Immature natural killer cell (primary cell): ENCODE measurements around the gene PA2G4. TPM values are rescaled to one million over a fixed set of nuclear protein-coding genes. Genes with fewer than 3 reads are reported as not detected.
A peak's percentile ranks its signal among the peaks of the same experiment; 100 is the strongest.

ENCODE experiments used
- DNase-seq, 3 donors: peaks; one replicate each; pipeline ENCODE4 v3.0.0; 2022; ENCODE audit warnings: mixed read lengths in 1 of 3
- H3K27ac Mint-ChIP-seq, 6 donors: one replicate each; pipeline ENCODE4 v1.8.0; 2020; ENCODE audit warnings: mixed read lengths in 6 of 6, mild to moderate bottlenecking in 5 of 6, inconsistent platforms in 4 of 6, moderate library complexity in 3 of 6
- H3K27me3 Mint-ChIP-seq, 3 donors: one replicate each; pipeline ENCODE4 v1.8.0; 2020 to 2021; ENCODE audit warnings: low read depth in 3 of 3, mild to moderate bottlenecking in 3 of 3, mixed read lengths in 3 of 3, moderate library complexity in 3 of 3, inconsistent platforms in 1 of 3
- H3K36me3 Mint-ChIP-seq, 3 donors: one replicate each; pipeline ENCODE4 v1.8.0; 2020; ENCODE audit warnings: mixed read lengths in 3 of 3, inconsistent platforms in 2 of 3, mild to moderate bottlenecking in 2 of 3
- H3K4me1 Mint-ChIP-seq, 2 donors: one replicate each; pipeline ENCODE4 v1.8.0; 2020; ENCODE audit warnings: inconsistent platforms in 2 of 2, mild to moderate bottlenecking in 2 of 2, mixed read lengths in 2 of 2, moderate library complexity in 1 of 2
- H3K4me3 Mint-ChIP-seq, 5 donors: one replicate each; pipeline ENCODE4 v1.8.0; 2020; ENCODE audit warnings: mild to moderate bottlenecking in 5 of 5, mixed read lengths in 5 of 5, inconsistent platforms in 3 of 5, moderate library complexity in 3 of 5
- H3K9me3 Mint-ChIP-seq, 6 donors: one replicate each; pipeline ENCODE4 v1.8.0; 2020; ENCODE audit warnings: mild to moderate bottlenecking in 6 of 6, mixed read lengths in 6 of 6, inconsistent platforms in 4 of 6, moderate library complexity in 3 of 6
- polyA plus RNA-seq, 3 donors: library from polyadenylated mRNA; unstranded; fragments of 300-500 nt; fragmentation: Illumina TruSeq; gene quantifications; one replicate each; pipeline ENCODE4 v1.2.3, GENCODE V29; 2021

The PA2G4 gene
- polyA plus RNA-seq, 3 donors from 2014 or later: 192 to 222 (median 214) TPM

DNA sequence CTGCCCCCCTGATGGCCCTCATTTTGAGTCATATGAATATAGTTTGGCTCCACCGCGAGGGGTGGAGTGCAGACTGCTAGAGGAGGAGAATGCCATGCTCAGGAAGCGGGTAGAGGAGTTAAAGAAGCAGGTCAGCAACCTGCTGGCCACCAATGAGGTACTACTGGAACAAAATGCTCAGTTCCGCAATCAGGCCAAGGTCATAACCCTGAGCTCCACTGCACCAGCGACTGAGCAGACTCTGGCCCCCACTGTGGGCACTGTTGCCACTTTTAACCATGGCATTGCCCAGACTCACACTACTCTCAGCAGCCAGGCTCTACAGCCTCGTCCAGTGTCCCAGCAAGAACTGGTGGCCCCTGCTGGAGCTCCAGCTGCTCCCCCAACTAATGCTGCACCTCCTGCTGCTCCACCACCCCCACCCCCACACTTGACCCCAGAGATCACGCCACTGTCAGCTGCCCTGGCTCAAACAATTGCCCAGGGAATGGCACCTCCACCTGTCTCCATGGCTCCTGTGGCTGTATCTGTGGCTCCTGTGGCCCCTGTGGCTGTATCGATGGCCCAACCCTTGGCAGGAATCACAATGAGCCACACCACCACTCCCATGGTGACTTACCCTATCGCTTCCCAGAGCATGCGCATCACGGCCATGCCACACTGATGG lies 17.0 kb downstream of the PA2G4 start:
- Mint-ChIP-seq H3K4me1 (peaks cover 47 to 52% of the 10 kb centered on the region in 2 donors), H3K27ac (peak overlapping the region in 1 of 6 donors; percentile 48), H3K36me3 (peaks cover 3 to 8% (median 6%) of the 10 kb centered on the region in 3 donors), H3K9me3 (no peaks in the 10 kb centered on the region), H3K27me3 (peaks cover 10 to 17% (median 10%) of the 10 kb centered on the region in 3 donors), H3K4me3 (no peak overlapping the region)
- DNase-seq: no peak

DNA sequence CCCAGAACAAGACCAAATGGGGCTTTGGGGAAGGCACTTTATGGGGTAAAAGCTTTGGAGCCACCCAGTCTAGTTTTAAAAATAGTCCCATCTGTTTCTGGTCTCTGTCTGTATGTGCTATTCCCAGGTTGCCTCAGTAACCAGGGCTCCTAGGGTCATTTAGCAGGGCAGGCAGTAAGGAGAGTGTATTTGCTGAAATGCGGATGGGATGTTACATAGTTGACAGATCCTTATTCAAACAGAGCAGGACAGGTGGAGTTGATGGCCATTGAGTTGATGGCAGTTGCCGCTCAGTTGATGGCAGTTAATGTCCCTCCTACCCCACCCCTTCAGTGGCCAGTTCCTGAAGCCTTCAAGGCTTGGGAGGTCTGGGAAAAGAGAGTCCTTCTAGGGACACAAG lies 18.3 kb downstream of the PA2G4 start:
- Mint-ChIP-seq H3K4me3 (no peak overlapping the region), H3K4me1 (peaks cover 48 to 52% of the 10 kb centered on the region in 2 donors), H3K27ac (peak overlapping the region in 2 of 6 donors; percentile 1 to 56), H3K36me3 (peaks cover 2 to 3% (median 3%) of the 10 kb centered on the region in 3 donors), H3K27me3 (peaks cover 7 to 17% (median 8%) of the 10 kb centered on the region in 3 donors), H3K9me3 (no peaks in the 10 kb centered on the region)
- DNase-seq: no peak

DNA sequence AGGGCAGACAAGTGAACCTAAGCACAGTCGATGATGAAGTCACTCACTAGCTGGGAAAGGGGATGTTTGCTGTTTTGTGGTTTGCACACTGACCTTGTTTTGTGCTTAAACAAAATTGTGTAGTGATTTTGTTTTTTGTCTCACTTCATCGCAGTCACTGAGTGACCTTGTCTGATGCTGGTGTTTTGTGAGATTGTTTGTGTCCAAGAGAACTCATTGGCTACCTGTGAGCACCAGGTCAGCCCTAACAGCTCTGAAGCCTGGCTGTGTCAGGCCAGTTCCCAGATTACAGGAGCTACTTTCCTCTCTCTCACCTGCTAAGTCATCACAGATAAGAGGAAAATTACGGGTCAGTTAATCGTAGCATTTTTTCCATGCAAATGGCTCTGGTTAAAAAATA lies 19.8 kb downstream of the PA2G4 start:
- peaks cover 38 to 43% of the 10 kb centered on the region in 2 donors for H3K4me1 Mint-ChIP-seq
- peak overlapping the region in 1 of 5 donors; percentile 2 for H3K4me3 Mint-ChIP-seq
- peak overlapping the region in 3 of 6 donors; percentile 2 to 24 (median 18) for H3K27ac Mint-ChIP-seq
- H3K36me3 Mint-ChIP-seq: no peaks in the 10 kb centered on the region
- no peaks in the 10 kb centered on the region for H3K9me3 Mint-ChIP-seq
- DNase-seq: no peak
- H3K27me3 Mint-ChIP-seq: peaks cover 5 to 21% (median 8%) of the 10 kb centered on the region in 3 donors

DNA sequence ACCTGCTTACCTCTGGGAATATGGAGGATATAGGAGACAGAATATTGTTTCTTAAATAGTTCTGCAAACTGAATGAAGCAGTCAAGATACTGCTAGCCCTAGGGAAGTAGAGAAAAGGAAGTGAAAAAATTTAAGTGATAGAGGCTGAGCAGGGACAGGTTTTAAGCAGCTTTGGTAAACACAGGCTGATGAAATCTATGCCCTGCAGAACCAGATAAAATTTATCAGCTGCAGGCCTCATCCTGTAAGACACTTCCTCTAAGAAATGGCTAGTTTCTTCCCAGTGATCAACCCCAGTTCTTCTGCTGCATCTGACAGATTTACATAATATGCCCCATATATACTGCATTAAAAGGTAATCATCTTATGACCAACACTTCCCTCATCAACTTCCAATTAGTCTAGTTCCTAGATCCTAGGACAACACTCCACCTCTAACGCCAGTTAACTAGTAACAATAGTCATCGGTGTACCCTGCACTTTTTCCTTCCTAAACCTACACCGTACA lies 22.4 kb downstream of the PA2G4 start:
- H3K27ac Mint-ChIP-seq: peak overlapping the region; percentile 94 to 98 (median 97)
- peaks cover 51 to 61% of the 10 kb centered on the region in 2 donors for H3K4me1 Mint-ChIP-seq
- H3K9me3 Mint-ChIP-seq: no peaks in the 10 kb centered on the region
- peaks cover 7 to 21% (median 10%) of the 10 kb centered on the region in 3 donors for H3K27me3 Mint-ChIP-seq
- no peak for DNase-seq
- H3K4me3 Mint-ChIP-seq: peak overlapping the region; percentile 50 to 99 (median 97)
- peaks cover 13 to 20% (median 13%) of the 10 kb centered on the region in 3 donors for H3K36me3 Mint-ChIP-seq

DNA sequence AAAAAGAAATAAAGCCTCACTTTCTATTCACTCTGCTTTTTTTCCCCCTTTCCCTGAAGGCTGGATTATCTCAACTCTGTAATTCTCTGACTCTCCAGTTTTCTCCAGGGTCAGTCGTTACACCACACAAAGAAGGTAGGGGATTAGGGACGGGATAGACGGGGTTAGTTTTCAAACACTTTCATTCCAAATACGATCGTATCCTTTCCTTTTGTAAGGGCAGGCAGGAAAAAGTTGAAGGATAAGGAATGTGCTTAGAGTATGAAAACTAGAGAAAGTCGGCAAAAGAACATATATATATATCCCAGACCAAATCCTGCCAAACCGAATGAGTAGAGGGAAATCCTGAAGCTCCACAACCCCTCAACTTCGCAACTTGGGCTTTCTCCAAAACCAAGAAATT lies 23.1 kb downstream of the PA2G4 start:
- Mint-ChIP-seq H3K4me3 (peak overlapping the region; percentile 93 to 99 (median 98)), H3K9me3 (no peaks in the 10 kb centered on the region), H3K27ac (peak overlapping the region; percentile 94 to 98 (median 97)), H3K36me3 (peaks cover 19 to 27% (median 20%) of the 10 kb centered on the region in 3 donors), H3K27me3 (peaks cover 7 to 21% (median 10%) of the 10 kb centered on the region in 3 donors), H3K4me1 (peaks cover 55 to 68% of the 10 kb centered on the region in 2 donors)
- DNase-seq: no peak

DNA sequence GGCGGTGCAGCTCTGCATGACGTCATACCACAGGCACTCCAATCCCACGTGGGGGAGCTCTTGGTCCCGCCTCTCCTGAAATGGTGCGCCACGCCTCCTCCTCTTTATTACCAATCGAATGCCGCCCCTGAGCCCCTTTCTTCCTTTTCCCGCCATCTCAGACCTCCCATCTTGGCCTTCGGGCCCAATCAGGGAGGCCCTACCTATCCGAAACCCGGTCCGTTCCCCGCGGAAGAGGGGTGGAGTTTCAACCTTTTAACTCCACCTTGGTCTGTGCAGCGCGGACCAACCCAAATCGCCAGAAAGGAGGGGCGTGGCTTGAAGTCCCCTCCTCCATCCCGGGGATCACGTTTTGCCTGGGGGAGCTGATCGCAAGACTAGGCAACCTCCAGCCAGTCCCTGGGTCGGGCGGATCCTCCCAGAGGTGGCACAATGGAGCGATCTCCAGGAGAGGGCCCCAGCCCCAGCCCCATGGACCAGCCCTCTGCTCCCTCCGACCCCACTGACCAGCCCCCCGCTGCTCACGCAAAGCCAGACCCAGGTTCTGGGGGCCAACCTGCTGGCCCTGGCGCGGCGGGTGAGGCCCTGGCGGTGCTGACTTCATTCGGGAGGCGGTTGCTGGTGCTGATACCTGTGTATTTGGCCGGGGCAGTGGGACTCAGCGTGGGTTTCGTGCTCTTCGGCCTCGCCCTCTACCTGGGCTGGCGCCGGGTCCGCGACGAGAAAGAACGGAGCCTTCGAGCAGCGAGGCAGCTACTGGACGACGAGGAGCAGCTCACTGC lies 23.7 kb downstream of the PA2G4 start, which contains the start of gene ESYT1:
Gene ESYT1 (plus strand): TSS at position 380 of the 782 bp plus-strand sequence. CDS start 53 bp downstream, at position 433.
- H3K27me3 Mint-ChIP-seq: peaks cover 7 to 21% (median 10%) of the 10 kb centered on the region in 3 donors
- H3K4me3 Mint-ChIP-seq: peak within 1 kb of the TSS; percentile 93 to 99 (median 98)
- H3K4me1 Mint-ChIP-seq: peaks cover 55 to 69% of the 10 kb centered on the region in 2 donors
- peaks cover 21 to 30% (median 21%) of the 10 kb centered on the region in 3 donors for H3K36me3 Mint-ChIP-seq
- DNase-seq: peak; percentile 98 to 99 (median 99)
- peak within 1 kb of the TSS; percentile 94 to 98 (median 97) for H3K27ac Mint-ChIP-seq
- H3K9me3 Mint-ChIP-seq: no peaks in the 10 kb centered on the region

DNA sequence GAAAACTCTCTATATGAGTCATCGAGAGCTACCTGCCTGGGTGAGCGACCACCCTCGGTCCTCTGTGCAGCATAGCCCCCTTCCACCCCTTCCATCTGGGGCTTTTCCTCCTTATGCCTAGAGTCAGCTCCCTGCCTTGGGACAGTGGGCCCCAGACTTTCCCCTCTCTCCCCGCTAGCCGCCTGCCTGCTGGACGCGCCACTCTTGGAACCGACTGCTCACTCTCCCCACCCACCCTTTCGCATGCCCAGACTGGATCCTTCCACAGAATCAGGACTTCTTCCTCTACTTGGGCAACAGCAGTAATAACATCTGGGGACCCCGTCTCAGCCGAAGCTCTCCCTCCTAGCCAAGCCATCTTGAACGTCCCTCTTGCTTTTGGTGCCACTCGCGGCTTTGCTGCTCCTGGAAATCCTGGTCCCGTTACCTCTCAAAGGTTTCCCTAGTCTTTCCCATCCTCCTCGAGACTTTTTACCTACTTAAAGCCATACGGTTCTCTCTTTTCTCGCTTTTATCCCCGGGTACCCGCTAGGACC lies 24.4 kb downstream of the PA2G4 start:
- peaks cover 21 to 36% (median 25%) of the 10 kb centered on the region in 3 donors for H3K36me3 Mint-ChIP-seq
- H3K27me3 Mint-ChIP-seq: peaks cover 10 to 21% (median 11%) of the 10 kb centered on the region in 3 donors
- H3K27ac Mint-ChIP-seq: peak overlapping the region; percentile 94 to 98 (median 97)
- H3K9me3 Mint-ChIP-seq: no peaks in the 10 kb centered on the region
- H3K4me1 Mint-ChIP-seq: peaks cover 57 to 67% of the 10 kb centered on the region in 2 donors
- DNase-seq: no peak
- peak overlapping the region; percentile 93 to 99 (median 98) for H3K4me3 Mint-ChIP-seq

DNA sequence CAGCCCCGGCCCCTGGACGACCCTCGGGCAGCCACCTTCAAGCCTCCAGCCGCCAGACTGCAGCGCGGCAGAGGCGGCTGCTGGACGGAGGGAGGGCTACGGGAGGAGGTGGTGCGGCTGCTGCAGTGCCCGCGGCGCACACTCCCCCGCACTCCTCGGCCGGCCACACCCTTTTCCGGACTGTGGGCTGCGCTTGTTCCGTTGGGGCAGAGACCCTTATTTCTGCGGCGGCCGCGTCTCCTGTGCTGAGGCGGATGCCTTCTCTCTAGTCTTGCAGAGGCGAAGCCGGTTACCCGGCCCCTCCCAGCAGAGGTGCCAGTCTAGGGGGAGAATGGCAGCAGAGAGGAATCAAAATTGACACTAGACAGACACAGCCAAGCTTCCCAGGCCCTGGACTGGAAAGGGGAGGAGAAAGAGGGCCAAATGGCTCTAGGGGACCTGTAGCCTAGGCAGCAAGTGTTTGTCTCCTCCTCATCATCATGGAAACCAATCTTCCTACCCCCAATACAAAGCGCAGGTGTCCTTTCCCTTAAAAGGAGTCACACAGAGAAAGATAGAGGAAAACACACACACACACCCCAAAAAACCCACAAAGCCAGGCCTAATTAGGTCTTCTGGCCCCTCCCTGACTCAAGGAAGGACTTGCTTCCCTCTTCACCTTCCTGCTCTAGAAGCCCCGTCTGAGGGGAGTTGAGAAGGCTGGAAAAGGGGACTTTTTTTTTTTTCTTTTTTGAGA lies 25.0 kb downstream of the PA2G4 start:
- Mint-ChIP-seq H3K9me3 (no peaks in the 10 kb centered on the region), H3K4me1 (peaks cover 57 to 60% of the 10 kb centered on the region in 2 donors), H3K4me3 (peak overlapping the region; percentile 93 to 99 (median 98)), H3K36me3 (peaks cover 21 to 43% (median 29%) of the 10 kb centered on the region in 3 donors), H3K27ac (peak overlapping the region; percentile 94 to 98 (median 97)), H3K27me3 (peaks cover 10 to 21% (median 11%) of the 10 kb centered on the region in 3 donors)
- DNase-seq: peak; percentile 84 to 87 (median 85)

DNA sequence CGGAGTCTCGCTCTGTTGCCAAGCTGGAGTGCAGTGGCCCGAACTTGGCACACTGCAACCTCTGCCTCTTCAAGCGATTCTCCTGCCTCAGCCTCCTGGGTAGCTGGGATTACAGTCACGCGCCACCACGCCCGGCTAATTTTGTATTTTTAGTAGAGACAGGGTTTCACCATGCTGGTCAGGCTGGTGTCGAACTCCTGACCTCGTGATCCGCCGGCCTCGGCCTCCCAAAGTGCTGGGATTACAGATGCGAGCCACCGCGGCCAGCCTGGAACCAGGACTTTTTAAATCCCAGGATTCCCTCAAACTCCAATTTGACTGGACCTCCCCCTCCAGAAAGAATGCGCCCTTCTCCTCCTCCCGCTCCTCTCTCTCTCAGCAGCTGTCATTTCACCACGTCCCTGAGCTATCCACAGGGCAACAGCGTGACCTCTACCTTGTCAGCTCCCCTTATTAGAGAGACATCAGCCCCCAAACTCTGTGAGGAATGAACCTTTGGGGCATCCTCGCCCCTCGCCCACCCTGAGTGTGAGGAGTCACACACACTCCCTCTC lies 25.7 kb downstream of the PA2G4 start:
- Mint-ChIP-seq H3K36me3 (peaks cover 21 to 45% (median 29%) of the 10 kb centered on the region in 3 donors), H3K9me3 (no peaks in the 10 kb centered on the region), H3K27ac (peak overlapping the region; percentile 94 to 98 (median 97)), H3K4me3 (peak overlapping the region; percentile 93 to 99 (median 98)), H3K27me3 (peaks cover 10 to 21% (median 11%) of the 10 kb centered on the region in 3 donors), H3K4me1 (peaks cover 55 to 59% of the 10 kb centered on the region in 2 donors)
- no peak for DNase-seq

DNA sequence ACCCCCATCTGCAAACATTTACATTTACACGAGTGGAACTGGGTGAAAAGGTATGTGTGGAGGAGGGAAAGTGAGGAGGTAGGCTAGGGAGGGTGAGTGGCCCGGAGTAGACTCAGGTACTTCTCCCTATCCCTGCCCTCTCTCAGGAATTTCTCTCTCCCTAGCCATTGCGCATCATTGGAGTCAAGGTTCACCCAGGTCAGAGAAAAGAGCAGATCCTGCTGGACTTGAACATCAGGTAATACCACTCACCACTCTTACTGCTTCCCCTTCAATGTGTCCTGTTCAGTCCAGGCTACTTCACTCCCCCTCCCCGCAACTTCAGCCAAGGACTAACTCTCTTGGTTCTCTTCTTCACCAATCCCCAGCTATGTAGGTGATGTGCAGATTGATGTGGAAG lies 26.5 kb downstream of the PA2G4 start:
- DNase-seq: no peak
- Mint-ChIP-seq H3K4me1 (peaks cover 50 to 58% of the 10 kb centered on the region in 2 donors), H3K36me3 (peaks cover 25 to 45% (median 30%) of the 10 kb centered on the region in 3 donors), H3K27ac (peak overlapping the region; percentile 94 to 98 (median 97)), H3K9me3 (no peaks in the 10 kb centered on the region), H3K27me3 (peaks cover 10 to 21% (median 11%) of the 10 kb centered on the region in 3 donors), H3K4me3 (peak overlapping the region; percentile 52 to 98 (median 97))

DNA sequence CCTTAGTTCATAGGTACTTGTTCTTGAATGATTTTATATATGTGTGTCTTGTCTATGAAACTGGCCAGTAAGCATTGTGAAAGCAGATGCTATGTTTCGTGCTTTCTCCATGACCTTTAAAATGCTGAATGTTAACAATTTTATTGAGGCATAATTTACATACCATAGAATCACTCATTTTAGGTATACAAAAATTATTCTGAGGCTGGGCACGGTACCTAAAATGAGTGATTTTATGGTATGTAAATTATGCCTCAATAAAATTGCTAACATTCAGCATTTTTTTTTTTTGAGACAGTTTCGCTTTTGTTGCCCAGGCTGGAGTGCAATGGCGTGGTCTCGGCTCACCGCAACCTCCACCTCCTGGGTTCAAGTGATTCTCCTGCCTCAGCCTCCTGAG lies 30.5 kb downstream of the PA2G4 start:
- Mint-ChIP-seq H3K9me3 (no peaks in the 10 kb centered on the region), H3K4me3 (no peak overlapping the region), H3K36me3 (peaks cover 49 to 77% (median 52%) of the 10 kb centered on the region in 3 donors), H3K27me3 (peaks cover 0 to 4% (median 2%) of the 10 kb centered on the region in 3 donors), H3K27ac (peak overlapping the region in 1 of 6 donors; percentile 46), H3K4me1 (peaks cover 28 to 38% of the 10 kb centered on the region in 2 donors)
- DNase-seq: no peak

DNA sequence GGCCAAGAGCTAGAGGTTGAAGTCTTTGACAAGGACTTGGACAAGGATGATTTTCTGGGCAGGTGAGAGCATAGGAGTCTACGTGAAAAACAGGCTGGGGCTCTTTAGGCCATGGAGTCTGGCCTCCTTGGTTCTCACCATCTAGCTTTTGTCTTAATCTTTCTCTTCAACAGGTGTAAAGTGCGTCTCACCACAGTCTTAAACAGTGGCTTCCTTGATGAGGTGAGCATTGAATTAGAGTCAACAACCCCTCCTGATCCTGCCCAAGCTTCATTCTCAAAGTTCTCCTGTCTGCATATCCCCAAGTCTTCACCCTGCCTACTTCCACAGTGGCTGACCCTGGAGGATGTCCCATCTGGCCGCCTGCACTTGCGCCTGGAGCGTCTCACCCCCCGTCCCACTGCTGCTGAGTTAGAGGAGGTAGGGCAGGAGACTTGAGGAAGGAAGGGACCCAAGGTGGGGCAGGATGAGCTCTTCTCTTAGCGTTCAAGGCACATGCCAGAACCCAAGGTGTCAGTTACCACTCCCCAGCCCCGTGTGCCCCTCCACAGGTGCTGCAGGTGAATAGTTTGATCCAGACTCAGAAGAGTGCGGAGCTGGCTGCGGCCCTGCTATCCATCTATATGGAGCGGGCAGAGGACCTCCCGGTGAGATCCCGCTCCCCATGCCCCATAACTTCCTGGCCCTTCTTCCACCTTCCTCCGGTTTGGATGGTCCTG lies 33.7 kb downstream of the PA2G4 start:
- no peaks in the 10 kb centered on the region for H3K9me3 Mint-ChIP-seq
- H3K4me1 Mint-ChIP-seq: peaks cover 9 to 26% of the 10 kb centered on the region in 2 donors
- H3K27ac Mint-ChIP-seq: peak overlapping the region in 4 of 6 donors; percentile 43 to 72 (median 62)
- no peak for DNase-seq
- H3K36me3 Mint-ChIP-seq: peaks cover 39 to 65% (median 44%) of the 10 kb centered on the region in 3 donors
- no peak overlapping the region for H3K4me3 Mint-ChIP-seq
- peaks cover 0 to 5% (median 2%) of the 10 kb centered on the region in 3 donors for H3K27me3 Mint-ChIP-seq
